ENCODE data around the gene LINGO4.

- TF ChIP-seq CTCF (IDR thresholded peaks at IDR 0.05; ENCODE audit: borderline replicate concordance, extremely low read depth, low read length, poor library complexity, severe bottlenecking) (no peak), EZH2 (IDR thresholded peaks at IDR 0.05; ENCODE audit: borderline replicate concordance, low read depth, low read length, severe bottlenecking) (no peak)
Observed at GRCh38 chr1:151805066-151805820, at the start of gene LINGO4.

All from DND-41 (cell line).